CD4-positive, CD25-positive, alpha-beta regulatory T cell (primary cell): ENCODE data around the gene DAAM2. TPM values are rescaled to one million over a fixed set of nuclear protein-coding genes. Genes with fewer than 3 reads are reported as not detected.

Experiments used
- ATAC-seq, 2 donors: fragments of 150-1000 bp; cut with Tn5 transposase; one replicate each; pipeline ENCODE4 v1.10.0; 2021; ENCODE audit warnings: low read depth in 2 of 2, moderate number of reproducible peaks in 2 of 2, moderate library complexity in 1 of 2
- DNase-seq, 3 donors: peaks; one replicate each; pipeline versions ENCODE4 v3.0.0 to v3.0.0-alpha.2; 2012 to 2022; ENCODE audit warnings: mixed read lengths in 1 of 3
- H3K27ac ChIP-seq: one replicate; pipeline ENCODE4 v1.7.0; 2013; ENCODE audit warnings: mild to moderate bottlenecking, low read length; ENCODE audit not compliant: insufficient read depth, poor library complexity, severe bottlenecking
- H3K27me3 ChIP-seq: one replicate; pipeline ENCODE4 v1.7.0; 2013; ENCODE audit warnings: low read length; ENCODE audit not compliant: control insufficient read depth, insufficient read depth
- H3K36me3 ChIP-seq: one replicate; pipeline ENCODE4 v1.7.0; 2013; ENCODE audit warnings: mild to moderate bottlenecking, low read length, moderate library complexity; ENCODE audit not compliant: control insufficient read depth, insufficient read depth
- H3K4me1 ChIP-seq: 2 replicates; pipeline ENCODE4 v1.7.0; 2013; ENCODE audit warnings: mild to moderate bottlenecking, low read length; ENCODE audit not compliant: insufficient read depth, control insufficient read depth, poor library complexity, severe bottlenecking
- H3K4me3 ChIP-seq: one replicate; pipeline ENCODE4 v1.7.0; 2013; ENCODE audit warnings: low read depth, mild to moderate bottlenecking, low read length, moderate library complexity
- H3K9me3 ChIP-seq, 2 experiments: 1 replicate in 1 of 2; 2 replicates in 1 of 2; pipeline ENCODE4 v1.7.0; 2013; ENCODE audit warnings: low read length in 2 of 2, mild to moderate bottlenecking in 1 of 2, moderate library complexity in 1 of 2; ENCODE audit not compliant: control insufficient read depth in 2 of 2
- H3K27ac Mint-ChIP-seq, 3 donors: one replicate each; pipeline ENCODE4 v1.8.0; 2020 to 2022; ENCODE audit warnings: mild to moderate bottlenecking in 3 of 3, mixed read lengths in 3 of 3, moderate library complexity in 2 of 3
- H3K27me3 Mint-ChIP-seq: one replicate; pipeline ENCODE4 v1.8.0; 2022; ENCODE audit warnings: mild to moderate bottlenecking, mixed read lengths
- H3K36me3 Mint-ChIP-seq: one replicate; pipeline ENCODE4 v1.8.0; 2020; ENCODE audit warnings: mixed read lengths
- H3K4me1 Mint-ChIP-seq, 4 donors: one replicate each; pipeline ENCODE4 v1.8.0; 2020 to 2022; ENCODE audit warnings: mixed read lengths in 4 of 4, mild to moderate bottlenecking in 1 of 4
- H3K4me3 Mint-ChIP-seq, 4 donors: one replicate each; pipeline ENCODE4 v1.8.0; 2020 to 2022; ENCODE audit warnings: mild to moderate bottlenecking in 4 of 4, mixed read lengths in 4 of 4, moderate library complexity in 3 of 4
- H3K9me3 Mint-ChIP-seq, 7 donors: one replicate each; pipeline ENCODE4 v1.8.0; 2020 to 2022; ENCODE audit warnings: mixed read lengths in 7 of 7, mild to moderate bottlenecking in 3 of 7, moderate library complexity in 2 of 7
- polyA plus RNA-seq, 4 donors: library from polyadenylated mRNA; unstranded; fragments of 300-500 nt; fragmentation: Illumina TruSeq; gene quantifications; one replicate each; pipeline ENCODE4 v1.2.3, GENCODE V29; 2021
- total RNA-seq: library from RNA; stranded (reverse); gene quantifications from one replicate; pipeline ENCODE4 v1.2.3, GENCODE V29; 2022

Gene DAAM2
- total and polyA plus RNA-seq, 5 donors from 2014 or later: not detected

GRCh38 chr6:39941138-39941537 is 149.0 kb downstream of the DAAM2 start:
- Mint-ChIP-seq H3K9me3 (no peaks in the 10 kb centered on the region), H3K27ac (no peak overlapping the region), H3K27me3 (peaks cover 5% of the 10 kb centered on the region), H3K36me3 (no peaks in the 10 kb centered on the region), H3K4me3 (no peak overlapping the region), H3K4me1 (no peaks in the 10 kb centered on the region)
- Histone ChIP-seq H3K36me3 (no peaks in the 10 kb centered on the region), H3K9me3 (no peaks in the 10 kb centered on the region), H3K4me1 (no peaks in the 10 kb centered on the region), H3K27ac (no peak overlapping the region), H3K4me3 (no peak overlapping the region), H3K27me3 (no peaks in the 10 kb centered on the region)
- ATAC-seq: no peak
- no peak for DNase-seq

GRCh38 chr6:39941820-39942219 is 149.6 kb downstream of the DAAM2 start:
- no peak for ATAC-seq
- no peaks in the 10 kb centered on the region for H3K4me1 Mint-ChIP-seq
- peaks cover 5% of the 10 kb centered on the region for H3K27me3 Mint-ChIP-seq

GRCh38 chr6:39942903-39943580 is 150.9 kb downstream of the DAAM2 start:
- H3K27ac ChIP-seq: no peak overlapping the region
- no peak overlapping the region for H3K27ac Mint-ChIP-seq

More at GRCh38 chr6:39941820-39942219, 149.6 kb downstream of the DAAM2 start:
- H3K4me3 Mint-ChIP-seq: no peak overlapping the region
- no peaks in the 10 kb centered on the region for H3K9me3 ChIP-seq
- no peaks in the 10 kb centered on the region for H3K27me3 ChIP-seq
- H3K4me1 ChIP-seq: no peaks in the 10 kb centered on the region
- H3K4me3 ChIP-seq: no peak overlapping the region
- no peaks in the 10 kb centered on the region for H3K36me3 Mint-ChIP-seq
- no peak overlapping the region for H3K27ac Mint-ChIP-seq
- peaks cover 0 to 2% (median 0%) of the 10 kb centered on the region in 7 donors for H3K9me3 Mint-ChIP-seq
- H3K27ac ChIP-seq: no peak overlapping the region
- H3K36me3 ChIP-seq: no peaks in the 10 kb centered on the region
- DNase-seq: no peak

GRCh38 chr6:39945626-39946025 is 153.4 kb downstream of the DAAM2 start:
- ATAC-seq (no peak), DNase-seq (no peak)
- H3K27ac ChIP-seq: no peak overlapping the region
- no peaks in the 10 kb centered on the region for H3K9me3 ChIP-seq
- H3K27me3 Mint-ChIP-seq: no peaks in the 10 kb centered on the region
- no peak overlapping the region for H3K27ac Mint-ChIP-seq
- H3K36me3 ChIP-seq: no peaks in the 10 kb centered on the region
- no peak overlapping the region for H3K4me3 ChIP-seq
- no peaks in the 10 kb centered on the region for H3K4me1 Mint-ChIP-seq
- H3K27me3 ChIP-seq: no peaks in the 10 kb centered on the region
- H3K9me3 Mint-ChIP-seq: peaks cover 0 to 2% (median 0%) of the 10 kb centered on the region in 7 donors
- H3K36me3 Mint-ChIP-seq: no peaks in the 10 kb centered on the region
- H3K4me1 ChIP-seq: no peaks in the 10 kb centered on the region
- no peak overlapping the region for H3K4me3 Mint-ChIP-seq

More at GRCh38 chr6:39942903-39943580, 150.9 kb downstream of the DAAM2 start:
- DNase-seq (no peak), ATAC-seq (no peak)
- no peaks in the 10 kb centered on the region for H3K27me3 ChIP-seq
- H3K36me3 ChIP-seq: no peaks in the 10 kb centered on the region
- H3K4me3 Mint-ChIP-seq: no peak overlapping the region
- H3K27me3 Mint-ChIP-seq: peaks cover 5% of the 10 kb centered on the region
- H3K4me3 ChIP-seq: no peak overlapping the region
- no peaks in the 10 kb centered on the region for H3K4me1 ChIP-seq
- no peaks in the 10 kb centered on the region for H3K4me1 Mint-ChIP-seq
- no peaks in the 10 kb centered on the region for H3K36me3 Mint-ChIP-seq
- H3K9me3 Mint-ChIP-seq: peaks cover 0 to 2% (median 0%) of the 10 kb centered on the region in 7 donors
- no peaks in the 10 kb centered on the region for H3K9me3 ChIP-seq

GRCh38 chr6:39947611-39948068 is 155.5 kb downstream of the DAAM2 start:
- Mint-ChIP-seq H3K27me3 (no peaks in the 10 kb centered on the region), H3K27ac (no peak overlapping the region), H3K4me1 (no peaks in the 10 kb centered on the region), H3K36me3 (no peaks in the 10 kb centered on the region), H3K4me3 (no peak overlapping the region), H3K9me3 (peaks cover 0 to 2% (median 0%) of the 10 kb centered on the region in 7 donors)
- no peaks in the 10 kb centered on the region for H3K27me3 ChIP-seq
- H3K27ac ChIP-seq: no peak overlapping the region
- no peak for ATAC-seq
- no peaks in the 10 kb centered on the region for H3K36me3 ChIP-seq
- H3K4me1 ChIP-seq: no peaks in the 10 kb centered on the region
- no peak overlapping the region for H3K4me3 ChIP-seq
- no peaks in the 10 kb centered on the region for H3K9me3 ChIP-seq
- no peak for DNase-seq

- ATAC-seq (no peak), DNase-seq (no peak)
- H3K27ac Mint-ChIP-seq: no peak overlapping the region
- no peak overlapping the region for H3K27ac ChIP-seq
- no peaks in the 10 kb centered on the region for H3K36me3 ChIP-seq
- no peaks in the 10 kb centered on the region for H3K9me3 ChIP-seq
- H3K27me3 ChIP-seq: no peaks in the 10 kb centered on the region
- H3K27me3 Mint-ChIP-seq: no peaks in the 10 kb centered on the region
- no peaks in the 10 kb centered on the region for H3K36me3 Mint-ChIP-seq
- H3K4me1 Mint-ChIP-seq: no peaks in the 10 kb centered on the region
- peaks cover 0 to 2% (median 0%) of the 10 kb centered on the region in 7 donors for H3K9me3 Mint-ChIP-seq
- H3K4me3 ChIP-seq: no peak overlapping the region
- H3K4me1 ChIP-seq: no peaks in the 10 kb centered on the region
- H3K4me3 Mint-ChIP-seq: no peak overlapping the region
These were observed 156.1 kb downstream of the DAAM2 start for GRCh38 chr6:39948199-39948791.

GRCh38 chr6:39950125-39950720 is 158.0 kb downstream of the DAAM2 start:
- Mint-ChIP-seq H3K4me1 (no peaks in the 10 kb centered on the region), H3K27me3 (no peaks in the 10 kb centered on the region), H3K36me3 (no peaks in the 10 kb centered on the region), H3K4me3 (no peak overlapping the region), H3K27ac (no peak overlapping the region), H3K9me3 (peaks cover 0 to 4% (median 0%) of the 10 kb centered on the region in 7 donors)
- H3K4me3 ChIP-seq: no peak overlapping the region
- H3K9me3 ChIP-seq: no peaks in the 10 kb centered on the region
- no peaks in the 10 kb centered on the region for H3K36me3 ChIP-seq
- no peak overlapping the region for H3K27ac ChIP-seq
- no peaks in the 10 kb centered on the region for H3K27me3 ChIP-seq
- H3K4me1 ChIP-seq: no peaks in the 10 kb centered on the region
- DNase-seq (no peak), ATAC-seq (no peak)
